Urinary bladder (tissue), 4 donors: ENCODE measurements around the gene COX5B. TPM values are rescaled to one million over a fixed set of nuclear protein-coding genes. Genes with fewer than 3 reads are reported as not detected.
"Not testable (repeated sequence)": the region's sequence is repeated elsewhere in the genome, so short reads cannot be mapped to it uniquely, and the experiment has no call there.

Experiments
- DNase-seq: peaks from one replicate; pipeline ENCODE4 v3.0.0-alpha.2; 2015; ENCODE audit errors: extremely low spot score
- H3K27ac ChIP-seq: one replicate; pipeline ENCODE4 v1.5.1; 2013; ENCODE audit warnings: low read depth, mild to moderate bottlenecking, moderate library complexity
- H3K36me3 ChIP-seq: one replicate; pipeline ENCODE4 v1.6.1; 2013; ENCODE audit warnings: mild to moderate bottlenecking, moderate library complexity; ENCODE audit not compliant: insufficient read depth
- H3K4me1 ChIP-seq: one replicate; pipeline ENCODE4 v1.6.1; 2013; ENCODE audit warnings: mild to moderate bottlenecking, moderate library complexity; ENCODE audit not compliant: insufficient read depth
- H3K4me3 ChIP-seq: one replicate; pipeline ENCODE4 v1.5.1; 2013; ENCODE audit warnings: low read depth, low read length
- WGBS: extraction: QIAGEN DNeasy Blood & Tissue Kit; methylation state at CpG from one replicate; pipeline ENCODE4 v1.1.7; 2013; 5-methylcytosine and 5-hydroxymethylcytosine counted together
- polyA plus RNA-seq: library from polyadenylated mRNA; stranded (reverse); fragments of 200-250 nt; gene quantifications from one replicate; pipeline ENCODE4 v1.2.3, GENCODE V29; 2013
- total RNA-seq: library from RNA; depleted of rRNA; stranded (reverse); fragments of >200 nt; gene quantifications from one replicate; pipeline ENCODE4 v1.2.3, GENCODE V29; 2014
- donor health status: healthy with polysubstance abuse.
- donor health status: healthy.

Gene COX5B
- total and polyA plus RNA-seq, 2 donors, result 161 to 410 TPM

DNA sequence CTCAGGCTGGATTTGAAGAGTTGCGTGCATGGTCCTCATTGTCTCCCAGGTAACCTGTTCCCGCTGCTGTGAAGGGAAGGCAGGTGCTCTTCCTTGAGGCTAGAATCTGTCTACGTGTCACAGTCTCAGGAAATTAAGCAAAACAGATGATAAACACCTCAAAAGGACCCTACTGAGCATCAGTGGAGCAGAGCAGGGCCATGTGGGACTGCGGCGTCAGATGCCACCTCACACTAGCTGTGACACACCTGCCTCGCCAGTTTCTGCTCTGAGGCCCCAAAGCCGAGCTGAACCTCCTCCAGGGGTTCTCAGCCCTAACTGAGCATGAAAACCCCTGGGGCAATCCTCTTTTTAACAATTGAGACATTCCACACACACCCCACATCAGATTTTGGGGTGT is 25.7 kb downstream of the COX5B start:
- Histone ChIP-seq H3K4me3 (no peak overlapping the region), H3K27ac (no peak overlapping the region), H3K36me3 (no peaks in the 10 kb centered on the region), H3K4me1 (no peaks in the 10 kb centered on the region)
- no peak for DNase-seq
- 95% methylated on average over 7 of the region's 7 CpGs for WGBS

DNA sequence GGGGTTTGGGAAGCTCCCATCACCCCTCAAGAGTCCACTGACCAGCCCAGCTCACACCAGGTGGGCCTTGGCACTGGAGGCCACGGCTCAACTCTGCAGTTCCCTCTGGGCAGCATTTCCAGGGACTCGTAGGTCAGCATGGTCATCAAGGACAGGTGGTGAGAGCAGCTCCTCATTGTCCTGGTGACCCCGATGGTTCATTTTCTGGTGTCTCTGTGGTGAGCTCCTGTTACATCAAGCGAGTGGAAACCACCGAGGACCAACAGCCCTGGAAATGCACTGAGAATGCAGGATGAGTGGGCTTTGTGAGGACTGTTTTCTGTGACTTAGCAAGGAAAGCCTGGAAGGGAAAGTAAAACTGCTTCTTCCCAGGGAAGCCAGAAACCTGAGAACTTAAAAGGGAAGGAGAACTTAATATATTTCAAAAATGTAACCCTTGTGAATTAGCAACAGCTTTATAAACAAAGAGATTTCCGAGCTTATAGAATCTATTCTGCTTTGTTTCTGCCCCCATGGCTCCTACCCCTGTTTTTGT is 26.8 kb downstream of the COX5B start:
- H3K27ac ChIP-seq, DNase-seq, H3K4me3 ChIP-seq, H3K36me3 ChIP-seq, H3K4me1 ChIP-seq: not testable (repeated sequence)
- 87% methylated on average over 6 of the region's 6 CpGs for WGBS

DNA sequence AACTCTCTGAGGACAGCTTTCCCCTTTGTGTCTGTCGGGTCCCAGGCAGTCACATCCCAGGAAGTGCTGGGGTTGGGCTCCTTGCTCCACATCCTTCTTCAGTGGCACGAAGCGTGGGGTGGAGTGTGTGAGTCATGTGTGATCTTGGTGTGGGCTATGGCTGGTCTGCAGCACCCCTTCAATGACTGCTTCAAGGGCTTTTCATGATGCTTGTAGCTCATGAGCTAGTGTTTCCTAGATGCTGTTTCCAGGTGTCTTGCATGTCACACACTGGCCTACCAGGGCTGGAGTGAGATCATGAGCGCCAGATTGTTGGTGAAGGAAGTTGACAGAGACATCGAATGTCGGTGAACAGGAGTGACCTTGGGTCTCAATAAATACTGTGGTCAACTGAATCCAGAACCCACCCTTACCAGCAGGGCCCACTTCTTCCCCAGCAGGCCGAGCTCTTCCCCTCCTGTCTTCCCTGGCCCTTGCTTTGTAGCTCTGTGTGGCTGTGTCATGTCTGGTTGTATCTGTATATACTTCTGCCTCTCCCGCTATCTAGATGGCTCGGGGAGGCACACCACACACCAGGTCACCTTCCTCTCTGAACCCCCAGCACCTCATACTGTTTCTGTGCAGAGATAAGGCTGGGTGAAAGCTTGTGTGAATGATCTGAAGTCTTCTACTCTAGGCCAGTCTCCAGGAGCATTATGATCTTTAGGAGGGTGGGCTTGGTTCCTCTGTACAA is 27.5 kb downstream of the COX5B start:
- peaks cover 1% of the 10 kb centered on the region for H3K36me3 ChIP-seq
- no peaks in the 10 kb centered on the region for H3K4me1 ChIP-seq
- no peak overlapping the region for H3K27ac ChIP-seq
- WGBS, result 82% methylated on average over 9 of the region's 9 CpGs
- DNase-seq, result no peak
- no peak overlapping the region for H3K4me3 ChIP-seq

DNA sequence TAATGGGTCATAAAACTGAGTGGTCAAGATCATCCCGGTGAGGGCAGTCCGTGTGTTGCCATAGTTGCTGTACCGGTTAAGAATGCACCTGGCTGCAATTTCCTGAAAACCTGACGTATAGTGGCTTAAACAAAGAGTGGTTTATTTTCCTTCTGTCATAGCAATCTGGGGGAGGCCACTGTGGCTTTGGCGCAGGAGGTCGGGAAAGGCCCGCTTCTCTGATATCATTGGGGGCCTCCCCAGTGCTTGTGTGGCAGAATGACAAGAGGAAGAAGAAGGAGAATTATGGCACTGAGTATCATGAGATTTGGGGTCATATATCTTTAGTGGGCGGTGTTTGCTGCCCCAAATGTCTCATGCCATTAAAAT is 28.0 kb downstream of the COX5B start:
- no peaks in the 10 kb centered on the region for H3K4me1 ChIP-seq
- no peak overlapping the region for H3K27ac ChIP-seq
- DNase-seq, result no peak
- no peak overlapping the region for H3K4me3 ChIP-seq
- 70% methylated on average over 8 of the region's 8 CpGs for WGBS
- peaks cover 1% of the 10 kb centered on the region for H3K36me3 ChIP-seq

DNA sequence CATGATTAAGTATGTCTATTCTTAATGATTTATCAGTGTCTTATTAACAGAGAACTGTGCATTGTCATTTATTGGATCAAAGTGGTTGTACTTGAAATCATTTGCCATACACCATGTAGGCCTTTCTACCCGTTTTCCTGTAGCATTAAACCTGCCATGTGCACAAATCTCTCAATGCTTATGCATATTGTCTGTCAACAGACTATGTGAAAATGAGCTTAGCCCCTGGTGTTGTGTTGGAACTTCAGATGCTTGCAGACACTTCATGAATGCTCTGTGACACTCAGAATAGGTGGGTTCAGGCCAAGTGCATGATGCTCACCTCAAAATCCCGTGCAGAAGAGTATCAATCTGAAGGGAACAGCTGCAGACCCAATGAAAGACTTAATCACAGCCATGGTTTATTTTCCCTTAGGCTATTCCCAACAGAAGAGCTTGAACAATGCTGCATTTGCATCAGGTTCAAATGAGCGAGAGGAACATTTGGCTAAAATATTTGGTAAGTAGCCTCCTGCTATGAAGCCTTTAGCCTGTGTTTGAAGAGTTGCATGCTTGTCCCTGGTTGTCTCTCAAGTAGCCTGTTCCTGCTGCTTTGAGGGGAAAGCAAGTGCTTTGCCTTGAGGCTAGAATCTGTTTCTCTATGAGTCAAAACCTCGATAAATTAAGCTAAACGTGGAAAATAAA is 29.7 kb downstream of the COX5B start:
- Histone ChIP-seq H3K4me1 (no peaks in the 10 kb centered on the region), H3K27ac (no peak overlapping the region), H3K4me3 (no peak overlapping the region), H3K36me3 (peaks cover 1% of the 10 kb centered on the region)
- DNase-seq, result no peak
- 81% methylated on average over 5 of the region's 5 CpGs for WGBS

DNA sequence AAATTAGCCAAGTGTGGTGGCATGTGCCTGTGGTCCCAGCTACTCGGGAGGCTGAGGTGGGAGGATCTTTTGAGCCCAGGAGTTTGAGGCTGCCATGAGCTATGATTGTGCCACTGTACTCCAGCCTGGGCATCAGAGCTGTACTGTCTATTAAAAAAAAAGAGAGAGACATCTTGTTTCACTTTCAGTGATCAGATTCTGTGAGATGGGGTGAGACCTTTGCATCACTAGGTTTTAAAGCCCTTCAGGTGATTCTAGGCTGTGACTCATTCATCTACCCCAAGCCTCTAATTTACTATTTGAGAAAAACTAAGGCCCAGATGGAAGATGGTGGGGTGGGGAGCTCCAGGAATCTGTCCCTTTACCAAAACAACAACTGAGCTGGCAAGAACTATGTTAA is 30.8 kb downstream of the COX5B start:
- no peak overlapping the region for H3K27ac ChIP-seq
- no peak overlapping the region for H3K4me3 ChIP-seq
- WGBS, result 93% methylated on average over 1 of the region's 1 CpG
- H3K36me3 ChIP-seq, result peaks cover 1% of the 10 kb centered on the region
- no peak for DNase-seq
- H3K4me1 ChIP-seq, result no peaks in the 10 kb centered on the region

DNA sequence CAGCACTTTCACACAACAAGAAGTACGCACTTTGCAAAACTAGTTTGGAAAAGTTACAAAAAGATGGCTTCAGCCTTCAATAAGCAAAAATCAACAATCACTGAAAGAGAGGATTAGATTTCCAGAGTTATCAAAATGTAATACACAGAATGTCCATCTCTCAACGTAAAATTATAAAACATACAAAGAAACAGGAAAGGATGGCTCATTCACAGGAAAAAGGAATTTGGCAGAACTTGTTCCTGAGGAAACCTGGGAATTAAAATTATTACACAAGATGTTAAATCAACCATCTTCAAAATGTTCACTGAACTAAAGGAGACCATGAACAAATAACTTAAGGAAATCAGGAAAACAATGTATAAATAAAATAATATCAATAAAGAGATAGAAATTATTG is 31.6 kb downstream of the COX5B start:
- Histone ChIP-seq H3K4me1 (no peaks in the 10 kb centered on the region), H3K27ac (no peak overlapping the region), H3K36me3 (peaks cover 1% of the 10 kb centered on the region), H3K4me3 (no peak overlapping the region)
- no peak for DNase-seq
- WGBS, result 82% methylated on average over 2 of the region's 2 CpGs

DNA sequence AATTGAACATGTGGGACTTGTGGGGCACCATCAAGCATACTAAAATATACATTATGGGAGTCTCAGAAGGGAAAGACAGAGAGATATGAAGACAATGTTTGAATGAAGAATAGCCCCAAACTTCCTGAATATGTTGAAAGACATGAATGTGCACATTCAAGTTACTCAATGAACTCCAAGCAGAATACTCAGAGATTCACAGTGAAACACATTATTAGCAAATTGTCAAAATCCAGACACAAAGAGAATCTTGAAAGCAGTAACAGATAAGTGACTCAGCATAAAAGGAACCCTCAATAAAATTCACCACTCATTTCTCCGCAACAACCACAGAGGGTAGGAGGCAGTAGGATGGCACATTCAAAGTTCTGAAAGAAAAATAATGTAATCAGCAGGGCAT is 32.4 kb downstream of the COX5B start:
- no peak for DNase-seq
- no peak overlapping the region for H3K4me3 ChIP-seq
- WGBS, result 88% methylated on average over 1 of the region's 1 CpG
- no peaks in the 10 kb centered on the region for H3K4me1 ChIP-seq
- H3K36me3 ChIP-seq, result peaks cover 1% of the 10 kb centered on the region
- H3K27ac ChIP-seq, result no peak overlapping the region

DNA sequence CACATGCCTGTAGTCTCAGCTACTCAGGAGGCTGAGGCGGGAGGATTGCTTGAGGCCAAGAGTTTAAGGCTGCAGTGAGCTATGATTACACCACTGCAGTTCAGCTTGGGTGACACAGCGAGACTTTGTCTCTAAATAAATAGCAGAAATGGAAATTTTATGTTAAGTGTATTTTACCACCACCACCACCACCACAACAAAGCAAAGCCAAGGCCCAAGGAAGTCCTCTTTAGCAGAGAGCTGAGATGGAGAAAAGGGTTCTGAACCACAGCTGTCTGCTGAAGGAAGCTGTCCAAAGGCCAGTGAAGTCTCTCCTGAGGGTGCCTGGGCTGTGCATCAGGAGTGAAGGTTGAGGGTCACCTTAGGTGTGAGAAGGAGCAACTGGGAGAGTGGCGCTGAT is 41.4 kb downstream of the COX5B start:
- not testable (repeated sequence) for DNase-seq, H3K4me1 ChIP-seq, H3K36me3 ChIP-seq, H3K4me3 ChIP-seq, H3K27ac ChIP-seq
- WGBS, result 94% methylated on average over 2 of the region's 3 CpGs

DNA sequence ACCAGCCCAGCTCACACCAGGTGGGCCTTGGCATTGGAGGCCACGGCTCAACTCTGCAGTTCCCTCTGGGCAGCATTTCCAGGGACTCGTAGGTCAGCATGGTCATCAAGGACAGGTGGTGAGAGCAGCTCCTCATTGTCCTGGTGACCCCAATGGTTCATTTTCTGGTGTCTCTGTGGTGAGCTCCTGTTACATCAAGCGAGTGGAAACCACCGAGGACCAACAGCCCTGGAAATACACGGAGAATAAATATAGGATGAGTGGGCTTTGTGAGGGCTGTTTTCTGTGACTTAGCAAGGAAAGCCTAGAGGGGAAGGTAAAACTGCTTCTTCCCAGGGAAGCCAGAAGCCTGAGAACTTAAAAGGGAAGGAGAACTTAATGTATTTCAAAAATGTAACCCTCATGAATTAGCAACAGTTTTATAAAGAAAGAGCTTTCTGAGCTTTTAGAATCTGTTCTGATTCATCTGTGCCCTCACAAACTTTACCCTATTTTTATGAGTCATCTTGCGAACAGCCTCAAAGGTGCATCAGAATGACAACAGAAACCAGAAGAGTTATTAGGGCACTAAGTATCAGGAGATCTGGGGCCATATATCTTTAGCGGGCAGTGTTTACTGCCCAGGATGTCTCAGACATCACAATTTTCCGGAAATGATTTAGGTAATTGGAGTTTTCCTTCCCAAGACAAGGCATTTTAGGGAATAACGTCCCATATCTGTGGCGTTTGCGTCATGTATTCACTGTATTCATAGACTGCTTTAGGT is 42.4 kb downstream of the COX5B start:
- 82% methylated on average over 11 of the region's 11 CpGs for WGBS
- Histone ChIP-seq H3K4me1 (no peaks in the 10 kb centered on the region), H3K36me3 (no peaks in the 10 kb centered on the region), H3K4me3 (no peak overlapping the region), H3K27ac (no peak overlapping the region)
- DNase-seq, result no peak

DNA sequence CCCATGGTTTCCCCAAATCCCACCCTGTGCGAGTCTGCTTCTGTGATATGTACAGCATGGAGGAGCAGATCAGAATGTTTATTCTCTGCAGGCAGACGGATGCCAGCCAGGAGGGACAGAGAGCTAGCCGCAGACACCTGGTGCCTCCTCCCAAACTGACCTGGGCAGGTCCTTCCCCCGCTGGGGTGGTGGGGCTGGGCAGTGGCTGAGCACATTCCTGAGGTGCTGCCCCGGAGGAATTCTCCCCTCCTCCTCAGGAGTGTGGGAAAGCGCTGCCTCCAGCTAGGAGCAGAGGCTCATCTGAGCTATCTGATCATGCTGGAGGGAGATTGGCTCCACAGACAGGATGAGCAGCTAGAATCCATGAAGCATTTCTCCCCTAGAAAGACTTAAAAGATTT is 45.3 kb downstream of the COX5B start:
- no peaks in the 10 kb centered on the region for H3K36me3 ChIP-seq
- H3K4me1 ChIP-seq, result no peaks in the 10 kb centered on the region
- H3K27ac ChIP-seq, result no peak overlapping the region
- WGBS, result 45% methylated on average over 6 of the region's 6 CpGs
- no peak for DNase-seq
- no peak overlapping the region for H3K4me3 ChIP-seq

DNA sequence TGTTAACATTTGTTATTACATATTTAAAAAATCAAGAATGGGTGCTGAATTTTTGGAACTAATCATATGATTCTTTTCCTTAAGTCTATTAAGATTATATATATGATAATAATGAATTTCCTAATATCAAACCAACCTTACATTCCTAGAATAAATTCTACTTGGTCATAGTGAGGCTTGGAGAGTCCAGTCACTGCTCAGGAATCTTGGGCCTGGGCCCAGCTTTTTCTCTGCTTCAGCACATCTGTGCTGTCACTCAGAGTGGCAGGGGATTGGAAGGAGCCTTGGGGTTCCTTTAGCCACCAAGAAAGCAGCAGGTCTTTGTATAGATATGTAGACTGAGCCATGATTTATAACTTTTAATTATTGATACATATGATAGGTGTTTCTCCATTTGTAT is 47.6 kb downstream of the COX5B start:
- no peak for DNase-seq
- Histone ChIP-seq H3K4me3 (no peak overlapping the region), H3K36me3 (no peaks in the 10 kb centered on the region), H3K27ac (no peak overlapping the region), H3K4me1 (peaks cover 1% of the 10 kb centered on the region)

DNA sequence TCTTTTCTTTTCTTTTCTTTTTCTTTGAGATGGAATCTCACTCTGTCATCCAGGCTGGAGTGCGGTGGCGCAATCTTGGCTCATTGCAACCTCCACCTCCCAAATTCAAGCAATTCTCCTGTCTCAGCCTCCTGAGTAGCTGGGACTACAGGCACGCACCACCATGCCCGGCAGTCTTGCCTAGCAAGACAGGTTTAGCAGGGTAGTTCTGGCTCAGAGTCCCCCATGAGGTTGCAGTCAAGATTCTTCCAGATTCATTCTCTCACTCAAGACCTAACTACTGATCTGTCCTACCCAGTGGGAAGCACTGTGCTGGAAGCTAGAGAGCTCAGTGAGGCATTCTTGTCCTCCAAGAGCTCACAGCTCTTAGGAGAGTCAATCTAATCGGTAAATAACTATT is 49.9 kb downstream of the COX5B start:
- peaks cover 1% of the 10 kb centered on the region for H3K4me1 ChIP-seq
- no peak for DNase-seq
- WGBS, result 86% methylated on average over 5 of the region's 5 CpGs

More for the DNA sequence above, 49.9 kb downstream of the COX5B start:
- Histone ChIP-seq H3K4me3 (no peak overlapping the region), H3K27ac (no peak overlapping the region), H3K36me3 (no peaks in the 10 kb centered on the region)
